Trophoblast cell (in vitro differentiated cells and primary cell): ENCODE results near the gene PLCH2.
"Not testable (repeated sequence)": the region's sequence is repeated elsewhere in the genome, so short reads cannot be mapped to it uniquely, and the experiment has no call there.

Experiments
- DNase-seq, 2 donors: peaks; one replicate each; pipeline ENCODE4 v3.0.0-alpha.2; 2016
- H2AFZ ChIP-seq: 2 replicates; pipeline ENCODE4 v1.6.1; 2013; ENCODE audit warnings: low read length, moderate library complexity, mild to moderate bottlenecking; ENCODE audit not compliant: insufficient read depth, poor library complexity
- H2AK5ac ChIP-seq: 2 replicates; pipeline ENCODE4 v1.6.1; 2013; ENCODE audit warnings: mild to moderate bottlenecking, low read length
- H2BK120ac ChIP-seq: 2 replicates; pipeline ENCODE4 v1.6.1; 2013; ENCODE audit warnings: low read length, mild to moderate bottlenecking, moderate library complexity; ENCODE audit not compliant: insufficient read depth, poor library complexity
- H2BK12ac ChIP-seq: 2 replicates; pipeline ENCODE4 v1.6.1; 2013; ENCODE audit warnings: mild to moderate bottlenecking, low read length, moderate library complexity
- H2BK5ac ChIP-seq: 2 replicates; pipeline ENCODE4 v1.6.1; 2013; ENCODE audit warnings: low read length, low read depth, moderate library complexity, mild to moderate bottlenecking; ENCODE audit not compliant: poor library complexity
- H3K14ac ChIP-seq: 2 replicates; pipeline ENCODE4 v1.6.1; 2013; ENCODE audit warnings: mild to moderate bottlenecking, low read length
- H3K18ac ChIP-seq: 2 replicates; pipeline ENCODE4 v1.6.1; 2013; ENCODE audit warnings: mild to moderate bottlenecking, low read length
- H3K23ac ChIP-seq: 2 replicates; pipeline ENCODE4 v1.6.1; 2013; ENCODE audit warnings: low read length
- H3K27ac ChIP-seq: 2 replicates; pipeline ENCODE4 v1.5.1; 2013; ENCODE audit warnings: low read depth, mild to moderate bottlenecking, inconsistent platforms, low read length, moderate library complexity
- H3K27me3 ChIP-seq: 2 replicates; pipeline ENCODE4 v1.6.1; 2013; ENCODE audit warnings: inconsistent platforms, mild to moderate bottlenecking, low read length, moderate library complexity; ENCODE audit not compliant: insufficient read depth
- H3K36me3 ChIP-seq, 2 experiments: 1 replicate in 1 of 2; 2 replicates in 1 of 2; pipeline ENCODE4 v1.6.1; 2013; ENCODE audit warnings: low read length in 2 of 2, mild to moderate bottlenecking in 2 of 2, moderate library complexity in 1 of 2; ENCODE audit not compliant: insufficient read depth in 2 of 2, control insufficient read depth in 1 of 2
- H3K4ac ChIP-seq: 2 replicates; pipeline ENCODE4 v1.6.1; 2013; ENCODE audit warnings: low read depth, mild to moderate bottlenecking, low read length, moderate library complexity
- H3K4me1 ChIP-seq, 2 experiments: 1 replicate in 1 of 2; 2 replicates in 1 of 2; pipeline ENCODE4 v1.6.1; 2013; ENCODE audit warnings: low read length in 2 of 2, mild to moderate bottlenecking in 2 of 2, moderate library complexity in 1 of 2; ENCODE audit not compliant: insufficient read depth in 2 of 2, control insufficient read depth in 1 of 2
- H3K4me2 ChIP-seq: 2 replicates; pipeline ENCODE4 v1.6.1; 2013; ENCODE audit warnings: inconsistent platforms, mild to moderate bottlenecking, low read length, moderate library complexity
- H3K4me3 ChIP-seq: 2 replicates; pipeline ENCODE4 v1.5.1; 2013; ENCODE audit warnings: mild to moderate bottlenecking, low read depth, low read length, inconsistent platforms
- H3K79me1 ChIP-seq: one replicate; pipeline ENCODE4 v1.6.1; 2013; ENCODE audit warnings: low read length
- H3K79me2 ChIP-seq: 2 replicates; pipeline ENCODE4 v1.6.1; 2013; ENCODE audit warnings: low read length, mild to moderate bottlenecking; ENCODE audit not compliant: control insufficient read depth, insufficient read depth, poor library complexity
- H3K9ac ChIP-seq: 2 replicates; pipeline ENCODE4 v1.6.1; 2013; ENCODE audit warnings: mild to moderate bottlenecking, low read length
- H3K9me3 ChIP-seq: 2 replicates; pipeline ENCODE4 v1.6.1; 2013; ENCODE audit warnings: low read depth, mild to moderate bottlenecking, control low read depth, inconsistent platforms, low read length; ENCODE audit not compliant: insufficient read depth
- H4K12ac ChIP-seq: 2 replicates; pipeline ENCODE4 v1.6.1; 2013; ENCODE audit warnings: low read depth, mild to moderate bottlenecking, low read length, moderate library complexity
- H4K8ac ChIP-seq: 2 replicates; pipeline ENCODE4 v1.6.1; 2013; ENCODE audit warnings: low read depth, mild to moderate bottlenecking, low read length, moderate library complexity
- H4K91ac ChIP-seq: one replicate; pipeline ENCODE4 v1.6.1; 2013; ENCODE audit warnings: low read depth, mild to moderate bottlenecking, low read length, moderate library complexity
- WGBS: extraction: QIAGEN DNeasy Blood & Tissue Kit; methylation state at CpG from one replicate; pipeline ENCODE4 v1.1.7; 2013; ENCODE audit warnings: missing lambda C conversion rate; ENCODE audit not compliant: insufficient read length, insufficient coverage; ENCODE audit errors: extremely low coverage; 5-methylcytosine and 5-hydroxymethylcytosine counted together

Gene PLCH2

DNA sequence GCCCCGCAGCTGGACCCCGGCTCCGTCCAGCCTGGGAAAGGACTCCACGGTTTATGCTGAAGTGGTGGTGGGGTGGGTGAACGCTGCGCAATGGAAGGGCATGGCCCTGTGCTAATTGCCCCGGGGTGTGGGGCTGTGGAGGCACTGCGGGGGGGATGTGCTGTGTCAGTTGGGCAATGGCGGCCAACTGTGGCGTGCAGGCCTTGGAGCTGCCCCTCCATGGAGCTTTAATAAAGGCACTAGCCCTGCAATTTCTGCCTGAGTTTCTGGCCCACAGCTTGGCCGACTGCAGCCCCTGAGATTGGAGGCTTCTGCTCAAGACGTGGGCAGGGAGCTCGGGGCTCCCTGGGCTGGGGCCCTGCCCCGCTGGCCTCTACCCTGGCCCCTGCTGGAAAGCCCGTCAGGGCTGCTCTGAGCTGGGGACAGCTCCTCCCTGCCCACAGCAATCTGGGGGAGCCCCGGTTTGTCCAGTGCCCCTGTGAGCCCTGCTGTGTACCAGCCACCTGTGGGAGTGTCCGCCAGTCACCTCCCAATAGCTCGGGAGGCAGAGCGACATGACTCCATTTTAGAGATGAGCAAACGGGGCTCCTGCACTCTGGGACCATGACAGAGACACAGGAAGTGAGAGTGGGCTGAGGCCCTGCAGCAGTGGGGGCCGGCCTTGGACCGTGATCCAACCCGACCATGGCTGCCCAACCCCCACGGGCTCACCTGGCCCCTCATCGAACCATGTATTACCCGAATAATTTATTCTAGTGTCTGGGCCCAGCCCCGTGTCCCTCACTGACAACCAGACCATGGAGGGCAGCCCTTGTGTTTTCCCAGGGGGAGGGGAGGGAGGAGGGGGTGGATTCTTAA lies 71.3 kb downstream of the PLCH2 start:
- no peak overlapping the region for H3K14ac ChIP-seq
- H3K4me1 ChIP-seq = peaks cover 13 to 21% of the 10 kb centered on the region in 2 experiments
- no peak overlapping the region for H4K91ac ChIP-seq
- peak overlapping the region; percentile 57 for H3K4me2 ChIP-seq
- H2BK12ac ChIP-seq = no peak overlapping the region
- H2AFZ ChIP-seq = peak overlapping the region; percentile 17
- H3K79me2 ChIP-seq = no peaks in the 10 kb centered on the region
- no peak overlapping the region for H3K9ac ChIP-seq
- H3K79me1 ChIP-seq = peaks cover 8% of the 10 kb centered on the region
- DNase-seq = peak in 1 of 2 donors; percentile 13
- no peak overlapping the region for H2BK5ac ChIP-seq
- H4K12ac ChIP-seq = no peak overlapping the region
- H3K23ac ChIP-seq = no peak overlapping the region
- no peak overlapping the region for H3K27ac ChIP-seq
- WGBS = no CpG with 5 or more reads among the region's 27 CpGs
- H3K4ac ChIP-seq = no peak overlapping the region
- H4K8ac ChIP-seq = no peak overlapping the region
- no peaks in the 10 kb centered on the region for H3K27me3 ChIP-seq
- peak overlapping the region; percentile 12 for H3K4me3 ChIP-seq
- H2AK5ac ChIP-seq = no peak overlapping the region
- no peak overlapping the region for H2BK120ac ChIP-seq
- H3K18ac ChIP-seq = no peak overlapping the region
- no peaks in the 10 kb centered on the region for H3K36me3 ChIP-seq
- H3K9me3 ChIP-seq = no peaks in the 10 kb centered on the region

DNA sequence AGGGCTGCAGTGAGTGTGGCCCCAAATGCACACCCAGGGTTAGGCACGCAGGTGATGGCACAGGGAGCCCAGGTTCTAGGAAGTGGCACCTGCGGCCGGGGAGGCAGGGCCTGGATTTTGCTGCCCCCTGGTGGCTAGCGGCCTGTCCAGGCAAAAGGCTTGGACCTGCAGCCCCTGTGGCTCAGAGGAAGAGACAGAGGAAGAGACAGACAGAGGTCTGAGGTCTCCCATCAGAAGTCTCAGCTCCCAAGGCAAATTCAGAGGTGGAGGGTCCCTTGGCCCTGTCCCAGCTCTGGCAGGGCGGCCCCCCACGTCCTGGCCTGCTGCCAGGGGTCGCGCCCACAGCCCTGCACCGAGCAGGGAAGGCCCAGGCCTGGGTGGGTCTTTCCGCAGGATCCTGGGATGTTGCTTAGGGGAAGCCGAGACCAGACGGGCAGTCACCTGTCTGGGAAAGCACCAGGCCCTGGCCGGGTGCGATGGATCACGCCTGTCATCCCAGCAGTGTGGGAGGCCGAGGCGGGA lies 72.0 kb downstream of the PLCH2 start:
- Histone ChIP-seq H3K14ac (no peak overlapping the region), H2AK5ac (no peak overlapping the region), H2AFZ (no peak overlapping the region), H3K18ac (no peak overlapping the region), H3K4me1 (peaks cover 13 to 21% of the 10 kb centered on the region in 2 experiments), H3K4ac (no peak overlapping the region), H3K9me3 (no peaks in the 10 kb centered on the region), H3K79me1 (peaks cover 8% of the 10 kb centered on the region), H3K79me2 (no peaks in the 10 kb centered on the region), H4K8ac (no peak overlapping the region), H2BK12ac (no peak overlapping the region), H4K91ac (no peak overlapping the region), H2BK120ac (no peak overlapping the region), H3K23ac (no peak overlapping the region), H2BK5ac (no peak overlapping the region), H3K27me3 (no peaks in the 10 kb centered on the region), H3K4me3 (no peak overlapping the region), H3K9ac (no peak overlapping the region), H3K4me2 (no peak overlapping the region), H3K36me3 (no peaks in the 10 kb centered on the region), H4K12ac (no peak overlapping the region), H3K27ac (no peak overlapping the region)
- WGBS = no CpG with 5 or more reads among the region's 17 CpGs
- peak; percentile 65 to 88 for DNase-seq

DNA sequence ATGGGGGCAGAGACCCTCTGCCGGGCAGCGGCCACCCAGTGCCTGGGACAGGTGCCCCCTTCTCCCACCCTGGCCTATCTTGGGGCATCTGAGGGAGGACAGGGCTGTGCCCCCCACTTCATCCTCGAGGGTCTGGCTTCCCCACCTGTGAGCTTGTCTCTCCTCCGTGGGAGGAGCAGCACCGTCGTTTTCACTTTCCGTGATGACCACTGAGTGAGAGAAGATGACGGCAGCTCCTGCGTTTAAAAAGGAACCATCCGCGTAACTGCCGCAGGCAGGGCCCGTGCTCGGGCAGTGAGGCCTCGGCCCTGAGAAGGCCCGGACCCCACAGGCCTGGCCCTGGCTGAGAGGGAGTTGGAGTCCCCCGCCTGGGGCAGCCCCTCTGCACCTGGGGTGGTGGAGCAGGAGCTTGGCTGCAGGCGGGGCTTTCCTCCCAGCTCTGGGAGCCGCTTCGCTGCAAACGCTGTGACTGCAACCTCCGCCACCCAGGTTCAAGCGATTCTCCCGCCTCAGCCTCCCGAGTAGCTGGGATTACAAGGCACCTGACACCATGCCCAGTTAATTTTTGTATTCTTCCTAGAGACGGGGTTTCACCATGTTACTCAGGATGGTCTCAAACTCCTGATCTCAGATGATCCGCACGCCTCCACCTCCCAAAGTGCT lies 73.4 kb downstream of the PLCH2 start:
- H3K79me1 ChIP-seq, H3K36me3 ChIP-seq, H2BK12ac ChIP-seq, H3K14ac ChIP-seq, H4K91ac ChIP-seq, H3K9me3 ChIP-seq, DNase-seq, H2BK5ac ChIP-seq, H3K23ac ChIP-seq, H2AK5ac ChIP-seq, H3K4me2 ChIP-seq, H3K27ac ChIP-seq, H4K8ac ChIP-seq, H4K12ac ChIP-seq, H3K18ac ChIP-seq, H3K4me3 ChIP-seq, H3K27me3 ChIP-seq, H3K4ac ChIP-seq, H2BK120ac ChIP-seq, H2AFZ ChIP-seq, H3K79me2 ChIP-seq, H3K9ac ChIP-seq: not testable (repeated sequence)
- WGBS = no CpG with 5 or more reads among the region's 28 CpGs
- H3K4me1 ChIP-seq = peaks cover 13 to 17% of the 10 kb centered on the region in 2 experiments

DNA sequence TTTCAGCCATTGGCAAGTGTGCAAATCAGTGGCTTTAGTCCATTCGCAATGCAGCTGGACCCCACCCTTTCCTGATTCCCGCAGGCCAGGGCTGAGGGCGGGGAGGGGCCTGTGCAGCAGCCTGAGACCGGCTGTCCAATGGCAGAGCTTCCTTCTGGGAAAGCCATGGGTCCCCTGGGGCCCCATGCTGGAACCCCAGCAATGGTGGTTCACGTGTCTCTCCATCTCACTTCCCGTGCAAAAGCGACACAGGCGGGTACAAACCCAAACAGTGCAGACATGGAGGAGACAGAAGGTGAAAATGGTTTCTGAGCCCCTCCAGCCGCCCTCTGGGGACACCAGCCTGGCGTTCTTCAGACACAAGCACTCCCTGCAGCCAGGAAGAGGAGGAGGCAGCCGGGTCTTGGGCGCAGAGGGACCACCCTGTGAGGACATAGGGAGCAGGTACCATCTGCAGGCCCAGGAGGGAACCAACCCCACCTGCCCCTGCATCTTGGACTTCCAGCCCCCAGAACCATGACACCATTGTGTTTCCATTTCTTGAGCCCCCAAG lies 74.3 kb downstream of the PLCH2 start:
- not testable (repeated sequence) for H3K4me3 ChIP-seq, H2AFZ ChIP-seq, H4K12ac ChIP-seq, H3K9ac ChIP-seq, H4K8ac ChIP-seq, H3K9me3 ChIP-seq, H3K27ac ChIP-seq, H3K79me2 ChIP-seq, H3K79me1 ChIP-seq, DNase-seq, H3K27me3 ChIP-seq, H3K18ac ChIP-seq, H3K14ac ChIP-seq, H2BK120ac ChIP-seq, H2BK5ac ChIP-seq, H3K36me3 ChIP-seq, H3K4me2 ChIP-seq, H2AK5ac ChIP-seq, H4K91ac ChIP-seq, H3K23ac ChIP-seq, H2BK12ac ChIP-seq, H3K4ac ChIP-seq
- whole genome bisulfite sequencing = no CpG with 5 or more reads among the region's 12 CpGs
- peaks cover 13 to 17% of the 10 kb centered on the region in 2 experiments for H3K4me1 ChIP-seq
